ENCODE measurements around the gene APCDD1L.

The APCDD1L gene

DNA sequence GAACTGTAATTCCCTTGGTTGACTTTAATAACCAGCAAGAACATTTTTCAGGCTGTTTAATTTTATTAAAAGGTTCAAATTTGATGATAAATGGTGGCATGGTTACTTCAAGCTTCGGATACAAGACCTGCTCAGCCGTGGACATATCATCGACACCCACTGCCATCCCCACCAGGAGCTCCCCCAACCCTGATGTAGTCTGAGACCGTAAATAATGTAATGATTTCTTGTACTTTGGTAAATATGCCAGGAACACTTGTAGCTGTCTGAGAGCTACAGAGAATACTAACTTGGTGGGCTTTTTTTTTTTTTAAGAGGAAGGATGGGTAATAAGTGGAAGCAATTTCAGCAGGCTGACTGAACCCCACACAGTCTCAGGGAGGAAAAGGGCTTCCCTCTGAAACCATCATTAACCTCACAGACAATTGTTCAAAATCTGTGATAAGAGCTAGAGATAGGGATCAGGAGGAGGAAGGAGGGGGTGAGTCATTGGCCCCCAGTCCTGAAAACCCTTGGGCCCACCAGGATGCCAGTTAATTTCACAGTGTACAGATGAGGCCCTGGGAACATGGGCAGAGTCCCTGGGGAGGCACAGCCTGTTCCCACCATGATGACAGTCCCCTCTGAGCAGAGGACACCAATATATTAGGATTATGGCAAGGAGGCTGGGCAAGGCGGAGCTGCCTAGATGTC is 56.0 kb downstream of the APCDD1L start:
- no peak for DNase-seq (ENCODE audit: low read depth in 2 of 2)
- TF ChIP-seq, protein P1, sequence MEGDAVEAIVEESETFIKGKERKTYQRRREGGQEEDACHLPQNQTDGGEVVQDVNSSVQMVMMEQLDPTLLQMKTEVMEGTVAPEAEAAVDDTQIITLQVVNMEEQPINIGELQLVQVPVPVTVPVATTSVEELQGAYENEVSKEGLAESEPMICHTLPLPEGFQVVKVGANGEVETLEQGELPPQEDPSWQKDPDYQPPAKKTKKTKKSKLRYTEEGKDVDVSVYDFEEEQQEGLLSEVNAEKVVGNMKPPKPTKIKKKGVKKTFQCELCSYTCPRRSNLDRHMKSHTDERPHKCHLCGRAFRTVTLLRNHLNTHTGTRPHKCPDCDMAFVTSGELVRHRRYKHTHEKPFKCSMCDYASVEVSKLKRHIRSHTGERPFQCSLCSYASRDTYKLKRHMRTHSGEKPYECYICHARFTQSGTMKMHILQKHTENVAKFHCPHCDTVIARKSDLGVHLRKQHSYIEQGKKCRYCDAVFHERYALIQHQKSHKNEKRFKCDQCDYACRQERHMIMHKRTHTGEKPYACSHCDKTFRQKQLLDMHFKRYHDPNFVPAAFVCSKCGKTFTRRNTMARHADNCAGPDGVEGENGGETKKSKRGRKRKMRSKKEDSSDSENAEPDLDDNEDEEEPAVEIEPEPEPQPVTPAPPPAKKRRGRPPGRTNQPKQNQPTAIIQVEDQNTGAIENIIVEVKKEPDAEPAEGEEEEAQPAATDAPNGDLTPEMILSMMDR (IDR thresholded peaks at IDR 0.05; ENCODE audit: low read depth, low read length), result no peak
- H3K4me3 ChIP-seq (replicated peaks in 1 of 2; ENCODE audit: low read depth in 2 of 2, low read length in 2 of 2), result no peak overlapping the region

DNA sequence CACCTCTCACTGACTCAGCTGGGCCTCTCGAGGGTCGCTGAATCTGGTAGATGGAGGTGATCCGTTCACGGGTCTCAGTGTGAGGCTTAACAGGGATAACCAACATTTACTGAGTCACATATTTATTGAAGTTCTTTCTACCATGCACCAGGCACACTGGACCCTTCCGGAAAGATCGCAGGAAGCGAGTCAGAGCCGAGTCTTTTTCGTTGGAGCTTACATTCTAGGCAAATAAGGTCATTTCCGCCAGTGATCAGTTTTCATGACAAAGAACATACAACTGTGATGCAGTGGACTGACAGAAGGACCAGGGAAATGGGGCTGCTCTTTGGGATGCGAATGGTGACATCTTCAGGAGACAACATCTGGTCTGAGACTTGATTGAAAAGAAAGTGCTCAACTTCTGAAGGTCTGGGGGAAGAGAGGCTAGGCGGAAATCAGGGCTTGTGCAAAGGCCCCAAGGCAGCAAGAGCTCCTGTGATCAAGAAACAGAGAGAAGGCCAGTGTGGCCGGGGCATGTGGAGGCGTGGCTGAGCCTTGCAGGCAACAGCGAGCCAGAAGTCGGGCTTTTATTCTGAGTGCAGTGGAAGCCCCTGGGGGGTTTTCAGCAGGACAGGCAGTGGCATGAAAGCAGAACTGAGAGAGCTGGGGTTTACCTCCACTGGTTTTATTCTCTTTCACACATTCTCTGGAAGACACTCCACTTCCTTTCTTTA is 56.7 kb downstream of the APCDD1L start:
- DNase-seq (ENCODE audit: low read depth in 2 of 2), result peak in 1 of 2 donors; percentile 71
- H3K4me3 ChIP-seq (replicated peaks in 1 of 2; ENCODE audit: low read depth in 2 of 2, low read length in 2 of 2), result no peak overlapping the region
- TF ChIP-seq, protein P1 (IDR thresholded peaks at IDR 0.05; ENCODE audit: low read depth, low read length), result no peak

DNA sequence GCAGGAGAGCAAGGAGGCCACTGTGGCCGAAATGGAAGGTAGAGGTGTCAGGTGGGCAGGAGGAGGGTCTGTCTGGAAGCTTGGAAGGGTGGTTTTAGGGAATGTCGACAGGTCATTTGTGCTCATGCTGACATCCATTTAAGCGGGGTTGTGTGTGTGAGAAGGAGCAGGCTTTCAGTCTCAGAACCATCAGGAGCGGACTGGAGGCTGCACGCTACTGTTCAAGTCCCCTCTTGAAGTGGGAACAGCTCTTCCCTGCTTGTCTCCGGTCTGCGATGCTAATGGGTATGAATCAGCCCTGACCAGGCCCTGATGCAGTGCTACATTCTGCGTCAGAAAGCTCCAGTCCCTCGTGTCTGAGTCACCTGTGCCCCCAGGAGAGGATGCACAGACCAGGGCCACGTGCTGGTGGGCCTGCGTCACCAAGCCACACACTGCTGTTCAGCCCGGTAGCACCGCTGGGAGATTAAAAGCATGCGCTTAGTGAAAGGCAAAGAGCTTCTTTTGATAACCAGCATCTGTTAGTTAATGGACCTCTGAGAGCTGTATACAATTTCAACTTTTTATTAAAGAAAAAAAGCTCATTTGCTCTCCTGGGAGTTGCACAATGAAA is 58.0 kb downstream of the APCDD1L start:
- DNase-seq (ENCODE audit: low read depth in 2 of 2), result peak; percentile 55 to 94
- TF ChIP-seq, protein P1 (IDR thresholded peaks at IDR 0.05; ENCODE audit: low read depth, low read length), result no peak
- no peak overlapping the region for H3K4me3 ChIP-seq (replicated peaks in 1 of 2; ENCODE audit: low read depth in 2 of 2, low read length in 2 of 2)

DNA sequence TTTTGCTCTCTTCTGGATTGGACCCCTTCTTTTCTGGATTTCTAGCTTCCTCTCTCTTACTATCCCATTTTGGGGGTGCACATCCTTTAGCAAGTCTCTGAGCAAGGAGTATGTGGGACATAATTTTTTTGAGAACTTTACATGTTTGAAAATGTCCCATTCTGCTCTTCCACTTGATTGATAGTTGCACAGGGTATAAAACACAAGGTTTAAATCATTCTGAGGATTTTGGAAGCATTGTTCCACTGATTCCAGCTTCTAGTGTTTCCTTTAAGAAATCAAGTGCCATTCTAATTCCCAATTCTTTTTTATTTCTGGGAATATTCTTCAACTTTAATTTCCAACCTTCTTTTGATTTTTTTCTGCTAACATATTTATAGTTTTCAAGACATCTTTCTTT is 60.7 kb downstream of the APCDD1L start:
- no peak overlapping the region for H3K4me3 ChIP-seq (replicated peaks in 1 of 2; ENCODE audit: low read depth in 2 of 2, low read length in 2 of 2)
- DNase-seq (ENCODE audit: low read depth in 2 of 2), result no peak
- TF ChIP-seq, protein P1 (IDR thresholded peaks at IDR 0.05; ENCODE audit: low read depth, low read length), result no peak

DNA sequence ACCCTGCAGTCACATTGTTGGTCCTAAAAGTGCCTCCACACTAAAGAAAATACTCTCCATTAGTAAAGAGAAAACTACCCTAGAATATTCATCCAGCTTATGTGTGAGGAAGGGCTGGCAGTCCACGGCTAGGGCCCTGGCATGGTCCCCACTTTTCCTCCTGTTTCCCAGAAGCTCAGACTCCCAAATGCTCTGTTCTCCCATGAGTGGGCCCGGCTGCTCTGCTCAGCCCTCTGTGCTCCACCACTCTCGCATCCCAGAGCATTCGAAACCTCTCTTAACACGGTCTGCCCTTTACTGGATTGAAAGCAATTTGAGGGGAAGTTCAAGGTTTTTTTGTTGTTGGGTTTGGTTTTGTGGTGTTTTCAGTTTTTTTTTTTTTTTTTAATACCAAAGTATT is 61.8 kb downstream of the APCDD1L start:
- no peak overlapping the region for H3K4me3 ChIP-seq (replicated peaks in 1 of 2; ENCODE audit: low read depth in 2 of 2, low read length in 2 of 2)
- no peak for DNase-seq (ENCODE audit: low read depth in 2 of 2)
- TF ChIP-seq, protein P1 (IDR thresholded peaks at IDR 0.05; ENCODE audit: low read depth, low read length), result no peak

DNA sequence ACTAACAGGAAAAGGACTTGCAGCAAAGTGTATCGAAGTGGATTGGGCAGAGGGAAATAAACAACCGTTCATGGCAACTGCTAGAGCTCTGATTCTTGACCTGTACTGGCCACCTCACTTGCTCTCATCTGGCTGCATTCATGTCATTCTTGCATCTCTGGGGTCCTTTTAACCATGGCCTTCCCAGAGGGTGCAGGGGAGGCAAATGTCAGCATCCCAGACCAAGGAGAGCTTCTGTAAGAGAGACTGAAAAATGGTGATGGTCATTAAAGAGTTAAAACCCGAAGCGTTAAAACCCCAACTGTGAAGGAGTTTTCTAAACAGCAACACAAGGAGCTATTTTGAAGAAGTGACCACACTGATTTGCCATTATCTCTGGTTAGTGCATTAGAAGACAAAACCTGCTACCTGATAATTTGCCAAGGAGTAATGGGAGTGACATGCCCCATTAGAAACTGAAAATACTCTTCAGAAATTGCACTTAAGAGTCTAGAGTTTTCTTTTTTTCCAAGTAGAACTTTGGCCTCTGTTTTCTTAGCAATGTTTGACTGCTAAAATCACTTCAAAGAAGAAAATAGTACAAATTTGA is 62.4 kb downstream of the APCDD1L start:
- DNase-seq (ENCODE audit: low read depth in 2 of 2), result no peak
- H3K4me3 ChIP-seq (replicated peaks in 1 of 2; ENCODE audit: low read depth in 2 of 2, low read length in 2 of 2), result no peak overlapping the region
- TF ChIP-seq, protein P1 (IDR thresholded peaks at IDR 0.05; ENCODE audit: low read depth, low read length), result no peak

Measured in cardiac fibroblast (primary cell).